Endothelial cell of umbilical vein (primary cell): ENCODE data around the gene SLC41A3. TPM values are rescaled to one million over a fixed set of nuclear protein-coding genes. Genes with fewer than 3 reads are reported as not detected.

Experiments used
- Bru-seq: library from RNA; stranded (reverse); fragments of 400-500 nt; gene quantifications from one replicate; lab custom pipeline; 2021; lab: Mats Ljungman, UMichigan
- BruChase-seq, 2 experiments: library from RNA; stranded (reverse); fragments of 400-500 nt; gene quantifications; one replicate each; lab custom pipeline; 2021; lab: Mats Ljungman, UMichigan
- BruUV-seq: library from RNA; stranded (reverse); fragments of 400-500 nt; replicated peaks from 2 replicates; lab custom pipeline; 2021; lab: Mats Ljungman, UMichigan
- CTCF ChIA-PET: fragments of 300-600, 350-600 bp; sonication (Branson Sonifier 250); formaldehyde crosslinking; loops from one replicate; lab custom pipeline; 2021; ENCODE audit warnings: antibody characterized with exemption, inconsistent platforms; lab: Charles Lee
- POLR2A ChIA-PET: fragments of 300-600, 350-600 bp; sonication (Branson Sonifier 250); formaldehyde crosslinking; loops from one replicate; lab custom pipeline; 2021; ENCODE audit warnings: antibody characterized with exemption, inconsistent platforms; lab: Charles Lee
- DNase-seq: peaks from one replicate; pipeline ENCODE4 v3.0.0-alpha.2; 2011; ENCODE audit warnings: low read depth, low spot score
- FAIRE-seq: peaks from 2 replicates; lab custom pipeline; 2011; peaks lifted over from hg19 to GRCh38; lab: Jason Lieb, UNC
- H2AFZ ChIP-seq: 2 replicates; pipeline ENCODE4 v1.6.0; 2012; ENCODE audit warnings: low read depth, low read length, control low read depth, inconsistent platforms
- H3K27ac ChIP-seq: 2 replicates; pipeline ENCODE4 v1.5.1; 2011; ENCODE audit warnings: low read depth, mild to moderate bottlenecking, control low read depth, low read length, moderate library complexity; ENCODE audit not compliant: insufficient read depth
- H3K27me3 ChIP-seq, 2 experiments: 2 replicates each; pipeline versions ENCODE4 v1.6.0 to v1.6.1; 2011; ENCODE audit warnings: low read length in 2 of 2, mixed read lengths in 1 of 2; ENCODE audit not compliant: control insufficient read depth in 2 of 2, insufficient read depth in 2 of 2
- H3K36me3 ChIP-seq, 2 experiments: 2 replicates in 1 of 2; 3 replicates in 1 of 2; pipeline ENCODE4 v1.5.1; 2011; ENCODE audit warnings: low read length in 2 of 2, mild to moderate bottlenecking in 1 of 2, moderate library complexity in 1 of 2; ENCODE audit not compliant: control insufficient read depth in 2 of 2, insufficient read depth in 2 of 2; ENCODE audit errors: extremely low read depth in 1 of 2
- H3K4me1 ChIP-seq: 3 replicates; pipeline ENCODE4 v1.5.1; 2011; ENCODE audit warnings: mild to moderate bottlenecking, low read length; ENCODE audit not compliant: control insufficient read depth, insufficient read depth; ENCODE audit errors: extremely low read depth
- H3K4me2 ChIP-seq: 2 replicates; pipeline ENCODE4 v1.6.1; 2011; ENCODE audit warnings: low read length, control low read depth, mixed read lengths; ENCODE audit not compliant: insufficient read depth
- H3K4me3 ChIP-seq, 3 experiments: fragments of 200-600 bp in 1 of 3; sonication (generic), shearing (Covaris generic) in 1 of 3; replicated peaks in 1 of 3; 2 replicates each; pipeline ENCODE4 v1.5.1; 2011 to 2016; ENCODE audit warnings: control low read depth in 3 of 3, low read length in 3 of 3, mild to moderate bottlenecking in 2 of 3, inconsistent platforms in 1 of 3, low read depth in 1 of 3, moderate library complexity in 1 of 3; ENCODE audit not compliant: insufficient read depth in 1 of 3
- H3K79me2 ChIP-seq: 2 replicates; pipeline ENCODE4 v1.6.0; 2012; ENCODE audit warnings: low read length, inconsistent platforms; ENCODE audit not compliant: control insufficient read depth, insufficient read depth
- H3K9ac ChIP-seq: replicated peaks from 2 replicates; pipeline ENCODE3; 2011; ENCODE audit warnings: low read length, control low read depth; ENCODE audit not compliant: insufficient read depth; ENCODE audit errors: extremely low read depth
- H3K9me1 ChIP-seq: replicated peaks from 3 replicates; pipeline ENCODE4 v1.6.0; 2011; ENCODE audit warnings: mild to moderate bottlenecking, low read length; ENCODE audit not compliant: control insufficient read depth, insufficient read depth; ENCODE audit errors: extremely low read depth
- H3K9me3 ChIP-seq: replicated peaks from 2 replicates; pipeline ENCODE4 v1.5.1; 2012; ENCODE audit warnings: low read length, inconsistent platforms; ENCODE audit not compliant: control insufficient read depth, insufficient read depth
- H4K20me1 ChIP-seq: replicated peaks from 2 replicates; pipeline ENCODE3; 2011; ENCODE audit warnings: mild to moderate bottlenecking, low read length; ENCODE audit not compliant: control insufficient read depth, insufficient read depth; ENCODE audit errors: extremely low read depth
- POLR2AphosphoS5 ChIP-seq: IDR thresholded peaks from 2 replicates; pipeline ENCODE4 v1.6.1; 2012; ENCODE audit warnings: low read depth, mild to moderate bottlenecking, control low read depth, low read length, moderate library complexity; ENCODE audit not compliant: insufficient read depth
- dilution Hi-C: fragments of 300-500 bp; cut with MboI; formaldehyde crosslinking; loops from one replicate; pipeline ENCODE4 v1.15.0; 2019; ENCODE audit warnings: low sequenced_read_pairs; ENCODE audit not compliant: extremely low pct_ligation_motif_present
- intact Hi-C: fragments of 100-400 bp; cut with micrococcal nuclease; formaldehyde crosslinking; loops from one replicate; pipeline ENCODE4 v1.10.0; 2022
- long read RNA-seq: library from polyadenylated mRNA; stranded (forward); transcript quantifications from one replicate; pipeline ENCODE4 v2.0.0, GENCODE V29; 2021
- polyA minus RNA-seq, 3 experiments: library from RNA; depleted of rRNA, polyadenylated mRNA; stranded (reverse); fragments of >200 nt; gene quantifications; 1 replicate in 1 of 3; 2 replicates in 2 of 3; pipeline ENCODE4 v1.2.3, GENCODE V29; 2011
- polyA plus RNA-seq, 4 experiments: library from polyadenylated mRNA; depleted of rRNA in 3 of 4; stranded (reverse) in 3 of 4; unstranded in 1 of 4; fragments of >200 nt; gene quantifications; 2 replicates each; pipeline versions ENCODE4 v1.2.1 to v1.2.3, GENCODE V29; 2011 to 2012; ENCODE audit warnings: missing spikeins in 1 of 4
- total RNA-seq: library from RNA; stranded (reverse); gene quantifications from 2 replicates; pipeline ENCODE4 v1.2.3, GENCODE V29; 2021
- TF ChIP-seq, protein P1 (sequence below), 2 donors: IDR thresholded peaks; 1 replicate in 1 of 2; 2 replicates in 1 of 2; pipeline ENCODE4 v1.5.1; 2011; ENCODE audit warnings: low read length in 2 of 2, mild to moderate bottlenecking in 2 of 2, moderate library complexity in 2 of 2, control low read depth in 1 of 2, inconsistent platforms in 1 of 2, low read depth in 1 of 2; ENCODE audit not compliant: insufficient read depth in 1 of 2; ENCODE audit errors: extremely low read depth in 1 of 2
- TF ChIP-seq, protein P2 (sequence below): IDR thresholded peaks from 2 replicates; pipeline ENCODE4 v1.6.1; 2011; ENCODE audit not compliant: insufficient read depth, insufficient read length

SLC41A3 gene
- 47.1 and 52.5 TPM in 2 replicates for total RNA-seq
- polyA plus RNA-seq, result 118 and 129 TPM in 2 replicates
- polyA plus RNA-seq (2011; cell fraction: cytosol; rRNA removed), result 81.9 and 87.0 TPM in 2 replicates
- polyA plus RNA-seq (2011; cell fraction: nucleus; rRNA removed), result 111 and 132 TPM in 2 replicates
- polyA plus RNA-seq (2012), result 39.8 and 58.5 TPM in 2 replicates
- polyA minus RNA-seq, result 89.6 and 103 TPM in 2 replicates
- polyA minus RNA-seq (2011; cell fraction: cytosol; rRNA and poly(A)+ RNA removed), result 32.2 TPM
- 34.2 and 46.8 TPM in 2 replicates for polyA minus RNA-seq (2011; cell fraction: nucleus; rRNA and poly(A)+ RNA removed)
- Bru-seq, nascent RNA, result percentile 54 among the genes with signal in this experiment
- percentile 51 among the genes with signal in this experiment for BruChase-seq, experiment 1, labeled RNA remaining after a 6-hour chase
- BruChase-seq, experiment 2, labeled RNA remaining after a 2-hour chase, result percentile 47 among the genes with signal in this experiment
- long read RNA-seq, transcript SLC41A3-203 (11 exons, 2,169 nt), result major isoform, 13 of 64 reads
- long read RNA-seq, partial matches to known transcripts, result 14 of 64 reads
- long read RNA-seq, other reads (novel, unspliced or antisense), result 32 of 64 reads

DNA sequence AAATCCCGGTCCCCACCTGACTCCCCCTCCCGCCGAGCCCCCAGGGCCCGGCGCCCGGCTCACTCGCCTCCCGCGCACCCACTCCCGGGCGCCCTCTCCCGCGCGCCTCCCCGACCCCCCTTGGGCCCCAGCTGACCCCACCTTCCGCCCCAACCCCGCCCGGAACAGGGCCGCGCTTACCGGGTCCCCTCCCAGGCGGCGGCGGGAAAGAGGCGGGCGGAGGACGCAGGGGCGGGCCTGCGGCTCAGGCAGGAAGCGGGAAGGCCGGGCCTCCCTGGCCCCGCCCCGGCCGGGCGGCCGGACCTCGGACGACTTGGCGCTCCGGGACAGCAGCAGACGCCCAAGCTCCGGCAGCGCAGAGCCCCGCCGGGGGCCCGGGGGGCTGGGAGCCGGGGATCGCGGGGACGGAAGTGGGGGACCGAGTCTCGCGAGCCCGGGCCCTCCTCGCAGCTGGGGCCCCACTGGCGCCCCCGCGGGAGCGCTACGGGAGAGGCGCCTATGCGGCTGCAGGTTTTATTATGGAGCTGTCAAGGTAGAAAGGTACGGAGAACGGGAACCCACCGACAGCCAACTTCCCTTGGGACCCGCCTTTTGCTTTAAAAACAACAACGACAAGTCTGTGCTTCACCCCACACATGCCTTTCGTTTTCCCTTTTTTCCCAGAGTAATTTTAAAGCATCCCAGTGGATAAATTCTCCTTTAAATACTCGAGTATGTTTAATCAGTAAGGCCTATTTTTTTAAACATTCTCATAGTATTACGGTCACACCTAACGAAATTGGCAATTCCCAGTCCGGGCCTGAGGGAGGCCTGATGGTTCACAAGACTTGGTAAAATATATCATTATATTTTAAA is at the start of gene SLC41A3:
Gene SLC41A3 (minus strand): TSS at position 212 of the 855 bp plus-strand sequence. CDS start 15,905 bp downstream, outside the sequence.
- POLR2A ChIA-PET, result no interaction called here
- no peaks in the 10 kb centered on the region for H3K9me3 ChIP-seq
- H2AFZ ChIP-seq, result peak within 1 kb of the TSS; percentile 81
- DNase-seq (peak; percentile 74), FAIRE-seq (no peak)
- H3K9ac ChIP-seq, result peak within 1 kb of the TSS; percentile 59
- dilution Hi-C loops, result no loop called here
- peak within 1 kb of the TSS; percentile 41 for H3K27ac ChIP-seq
- TSS peak; percentile 16 for BruUV-seq
- H3K79me2 ChIP-seq, result peaks cover 2% of the 10 kb centered on the region
- CTCF ChIA-PET, result interaction anchor here (0.7 to 1.3 kb wide), 5 partner anchors 11 to 112 kb away, joined by 3 to 6 read pairs (median 3); no protein-coding TSS in a partner anchor
- no peaks in the 10 kb centered on the region for H3K36me3 ChIP-seq
- TF ChIP-seq, protein P1, sequence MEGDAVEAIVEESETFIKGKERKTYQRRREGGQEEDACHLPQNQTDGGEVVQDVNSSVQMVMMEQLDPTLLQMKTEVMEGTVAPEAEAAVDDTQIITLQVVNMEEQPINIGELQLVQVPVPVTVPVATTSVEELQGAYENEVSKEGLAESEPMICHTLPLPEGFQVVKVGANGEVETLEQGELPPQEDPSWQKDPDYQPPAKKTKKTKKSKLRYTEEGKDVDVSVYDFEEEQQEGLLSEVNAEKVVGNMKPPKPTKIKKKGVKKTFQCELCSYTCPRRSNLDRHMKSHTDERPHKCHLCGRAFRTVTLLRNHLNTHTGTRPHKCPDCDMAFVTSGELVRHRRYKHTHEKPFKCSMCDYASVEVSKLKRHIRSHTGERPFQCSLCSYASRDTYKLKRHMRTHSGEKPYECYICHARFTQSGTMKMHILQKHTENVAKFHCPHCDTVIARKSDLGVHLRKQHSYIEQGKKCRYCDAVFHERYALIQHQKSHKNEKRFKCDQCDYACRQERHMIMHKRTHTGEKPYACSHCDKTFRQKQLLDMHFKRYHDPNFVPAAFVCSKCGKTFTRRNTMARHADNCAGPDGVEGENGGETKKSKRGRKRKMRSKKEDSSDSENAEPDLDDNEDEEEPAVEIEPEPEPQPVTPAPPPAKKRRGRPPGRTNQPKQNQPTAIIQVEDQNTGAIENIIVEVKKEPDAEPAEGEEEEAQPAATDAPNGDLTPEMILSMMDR (IDR thresholded peaks at IDR 0.05; ENCODE audit: extremely low read depth in 1 of 2, insufficient read depth in 1 of 2, low read depth in 1 of 2, low read length in 2 of 2), result peak; percentile 18 to 58
- peak; percentile 46 for TF ChIP-seq POLR2AphosphoS5
- TF ChIP-seq, protein P2, sequence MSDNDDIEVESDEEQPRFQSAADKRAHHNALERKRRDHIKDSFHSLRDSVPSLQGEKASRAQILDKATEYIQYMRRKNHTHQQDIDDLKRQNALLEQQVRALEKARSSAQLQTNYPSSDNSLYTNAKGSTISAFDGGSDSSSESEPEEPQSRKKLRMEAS, result no peak
- no peaks in the 10 kb centered on the region for H4K20me1 ChIP-seq
- H3K4me1 ChIP-seq, result peaks cover 5% of the 10 kb centered on the region
- no peaks in the 10 kb centered on the region for H3K9me1 ChIP-seq
- intact Hi-C loops, result loop anchor here (5.0 kb wide), 3 partner anchors 92 to 273 kb away; partner anchors contain the start of gene KLF15
- peaks cover 2 to 3% of the 10 kb centered on the region in 2 experiments for H3K27me3 ChIP-seq
- peak within 1 kb of the TSS; percentile 84 for H3K4me2 ChIP-seq
- H3K4me3 ChIP-seq, result peak within 1 kb of the TSS; percentile 65 to 82 (median 71)
